Naive B cell (primary cell): ENCODE data around the gene ARID4A. TPM values are rescaled to one million over a fixed set of nuclear protein-coding genes. Genes with fewer than 3 reads are reported as not detected.
A peak's percentile ranks its signal among the peaks of the same experiment; 100 is the strongest.

Experiments used
- ATAC-seq, 2 donors: fragments of 150-1000 bp; cut with Tn5 transposase; 2 replicates each; pipeline ENCODE4 v1.10.0; 2021; ENCODE audit warnings: low read depth in 2 of 2, mild to moderate bottlenecking in 2 of 2, moderate library complexity in 2 of 2
- DNase-seq: peaks from one replicate; pipeline ENCODE4 v3.0.0; 2022
- H3K27ac Mint-ChIP-seq, 6 donors: one replicate each; pipeline ENCODE4 v1.8.0; 2020 to 2022; ENCODE audit warnings: mild to moderate bottlenecking in 6 of 6, mixed read lengths in 6 of 6, moderate library complexity in 5 of 6, inconsistent platforms in 2 of 6
- H3K27me3 Mint-ChIP-seq, 3 donors: one replicate each; pipeline ENCODE4 v1.8.0; 2021 to 2022; ENCODE audit warnings: mixed read lengths in 3 of 3, mild to moderate bottlenecking in 1 of 3
- H3K36me3 Mint-ChIP-seq, 2 donors: one replicate each; pipeline ENCODE4 v1.8.0; 2020 to 2022; ENCODE audit warnings: mixed read lengths in 2 of 2, inconsistent platforms in 1 of 2, mild to moderate bottlenecking in 1 of 2
- H3K4me1 Mint-ChIP-seq, 3 donors: one replicate each; pipeline ENCODE4 v1.8.0; 2020 to 2022; ENCODE audit warnings: mixed read lengths in 3 of 3, inconsistent platforms in 1 of 3, mild to moderate bottlenecking in 1 of 3, moderate library complexity in 1 of 3
- H3K4me3 Mint-ChIP-seq, 8 donors: one replicate each; pipeline ENCODE4 v1.8.0; 2020 to 2022; ENCODE audit warnings: mild to moderate bottlenecking in 8 of 8, mixed read lengths in 8 of 8, moderate library complexity in 8 of 8, inconsistent platforms in 2 of 8
- H3K9me3 Mint-ChIP-seq, 7 donors: one replicate each; pipeline ENCODE4 v1.8.0; 2020 to 2022; ENCODE audit warnings: mixed read lengths in 7 of 7, mild to moderate bottlenecking in 5 of 7, inconsistent platforms in 2 of 7, moderate library complexity in 1 of 7
- polyA plus RNA-seq, 6 donors: library from polyadenylated mRNA; unstranded; fragments of 300-500 nt; fragmentation: Illumina TruSeq; gene quantifications; one replicate each; pipeline ENCODE4 v1.2.3, GENCODE V29; 2021; ENCODE audit warnings: low read depth in 6 of 6

The ARID4A gene
- polyA plus RNA-seq, 6 donors from 2014 or later, result 24.1 to 52.4 (median 32.9) TPM

GRCh38 chr14:58281969-58282368, 16.4 kb upstream of the ARID4A start:
- DNase-seq (no peak), ATAC-seq (no peak)
- Mint-ChIP-seq H3K4me3 (peak overlapping the region in 2 of 8 donors; percentile 43 to 71), H3K27me3 (no peaks in the 10 kb centered on the region), H3K27ac (peak overlapping the region; percentile 84 to 98 (median 90)), H3K9me3 (no peaks in the 10 kb centered on the region), H3K36me3 (peaks cover 16 to 19% of the 10 kb centered on the region in 2 donors), H3K4me1 (peaks cover 33 to 38% (median 37%) of the 10 kb centered on the region in 3 donors)

- Mint-ChIP-seq H3K27me3 (no peaks in the 10 kb centered on the region), H3K27ac (peak overlapping the region in 4 of 6 donors; percentile 16 to 90 (median 44)), H3K9me3 (no peaks in the 10 kb centered on the region), H3K4me1 (peaks cover 33 to 44% (median 41%) of the 10 kb centered on the region in 3 donors), H3K4me3 (no peak overlapping the region), H3K36me3 (peaks cover 21 to 24% of the 10 kb centered on the region in 2 donors)
- DNase-seq (no peak), ATAC-seq (no peak)
Measured at GRCh38 chr14:58282925-58283593, 15.3 kb upstream of the ARID4A start.

GRCh38 chr14:58283730-58284129, 14.6 kb upstream of the ARID4A start:
- Mint-ChIP-seq H3K36me3 (peaks cover 24 to 26% of the 10 kb centered on the region in 2 donors), H3K4me3 (no peak overlapping the region), H3K4me1 (peaks cover 37 to 48% (median 47%) of the 10 kb centered on the region in 3 donors), H3K27ac (peak overlapping the region in 4 of 6 donors; percentile 16 to 90 (median 64)), H3K9me3 (no peaks in the 10 kb centered on the region), H3K27me3 (no peaks in the 10 kb centered on the region)
- DNase-seq (no peak), ATAC-seq (no peak)

GRCh38 chr14:58285132-58285531, 13.2 kb upstream of the ARID4A start:
- Mint-ChIP-seq H3K4me3 (no peak overlapping the region), H3K36me3 (peaks cover 24 to 39% of the 10 kb centered on the region in 2 donors)

GRCh38 chr14:58287607-58288042, 10.7 kb upstream of the ARID4A start:
- Mint-ChIP-seq H3K27me3 (no peaks in the 10 kb centered on the region), H3K4me1 (peaks cover 22 to 40% (median 37%) of the 10 kb centered on the region in 3 donors), H3K9me3 (no peaks in the 10 kb centered on the region), H3K36me3 (peaks cover 28 to 43% of the 10 kb centered on the region in 2 donors), H3K4me3 (no peak overlapping the region), H3K27ac (peak overlapping the region in 4 of 6 donors; percentile 9 to 63 (median 42))
- DNase-seq (no peak), ATAC-seq (no peak)

More at GRCh38 chr14:58285132-58285531, 13.2 kb upstream of the ARID4A start:
- Mint-ChIP-seq H3K27me3 (no peaks in the 10 kb centered on the region), H3K27ac (peak overlapping the region in 2 of 6 donors; percentile 24 to 89), H3K4me1 (peaks cover 37 to 49% (median 47%) of the 10 kb centered on the region in 3 donors), H3K9me3 (no peaks in the 10 kb centered on the region)
- ATAC-seq, result no peak
- DNase-seq, result no peak

GRCh38 chr14:58288106-58288792, 10.1 kb upstream of the ARID4A start:
- Mint-ChIP-seq H3K9me3 (no peaks in the 10 kb centered on the region), H3K27ac (peak overlapping the region in 4 of 6 donors; percentile 9 to 63 (median 44)), H3K27me3 (no peaks in the 10 kb centered on the region), H3K4me3 (no peak overlapping the region), H3K4me1 (peaks cover 27 to 41% (median 39%) of the 10 kb centered on the region in 3 donors), H3K36me3 (peaks cover 30 to 43% of the 10 kb centered on the region in 2 donors)
- no peak for DNase-seq
- ATAC-seq, result no peak

- Mint-ChIP-seq H3K36me3 (peaks cover 12 to 27% of the 10 kb centered on the region in 2 donors), H3K4me1 (peaks cover 32 to 51% (median 40%) of the 10 kb centered on the region in 3 donors), H3K4me3 (no peak overlapping the region), H3K27ac (no peak overlapping the region), H3K9me3 (no peaks in the 10 kb centered on the region), H3K27me3 (no peaks in the 10 kb centered on the region)
- ATAC-seq, result no peak
- no peak for DNase-seq
Measured at GRCh38 chr14:58291646-58292045, 6.7 kb upstream of the ARID4A start.

- Mint-ChIP-seq H3K27me3 (no peaks in the 10 kb centered on the region), H3K36me3 (peaks cover 12 to 27% of the 10 kb centered on the region in 2 donors), H3K4me3 (no peak overlapping the region), H3K27ac (no peak overlapping the region), H3K4me1 (peaks cover 36 to 51% (median 40%) of the 10 kb centered on the region in 3 donors), H3K9me3 (no peaks in the 10 kb centered on the region)
- DNase-seq (no peak), ATAC-seq (no peak)
Measured at GRCh38 chr14:58292187-58292586, 6.2 kb upstream of the ARID4A start.

GRCh38 chr14:58294201-58294600, 4.2 kb upstream of the ARID4A start:
- Mint-ChIP-seq H3K4me1 (peaks cover 24 to 44% (median 26%) of the 10 kb centered on the region in 3 donors), H3K9me3 (no peaks in the 10 kb centered on the region), H3K27me3 (no peaks in the 10 kb centered on the region), H3K27ac (no peak overlapping the region), H3K36me3 (peaks cover 6 to 13% of the 10 kb centered on the region in 2 donors), H3K4me3 (peak overlapping the region in 2 of 8 donors; percentile 3 to 41)
- DNase-seq, result no peak
- ATAC-seq, result no peak

GRCh38 chr14:58296726-58297125, 1.6 kb upstream of the ARID4A start:
- peak overlapping the region in 1 of 6 donors; percentile 44 for H3K27ac Mint-ChIP-seq
- peaks cover 20 to 52% (median 27%) of the 10 kb centered on the region in 3 donors for H3K4me1 Mint-ChIP-seq
- DNase-seq (no peak), ATAC-seq (no peak)
- no peaks in the 10 kb centered on the region for H3K9me3 Mint-ChIP-seq
- no peaks in the 10 kb centered on the region for H3K27me3 Mint-ChIP-seq
- H3K36me3 Mint-ChIP-seq, result peaks cover 0 to 6% of the 10 kb centered on the region in 2 donors
- no peak overlapping the region for H3K4me3 Mint-ChIP-seq

GRCh38 chr14:58297412-58297761, 968 bp upstream of the ARID4A start:
- Mint-ChIP-seq H3K4me1 (peaks cover 20 to 56% (median 27%) of the 10 kb centered on the region in 3 donors), H3K9me3 (no peaks in the 10 kb centered on the region), H3K36me3 (peaks cover 0 to 5% of the 10 kb centered on the region in 2 donors), H3K4me3 (no peak overlapping the region), H3K27ac (no peak overlapping the region), H3K27me3 (no peaks in the 10 kb centered on the region)
- no peak for ATAC-seq
- no peak for DNase-seq

- ATAC-seq (peak; percentile 78 to 79), DNase-seq (peak; percentile 99)
- Mint-ChIP-seq H3K36me3 (no peaks in the 10 kb centered on the region), H3K27ac (no peak overlapping the region), H3K9me3 (no peaks in the 10 kb centered on the region), H3K27me3 (no peaks in the 10 kb centered on the region), H3K4me1 (peaks cover 17 to 54% (median 21%) of the 10 kb centered on the region in 3 donors), H3K4me3 (no peak overlapping the region)
Measured at GRCh38 chr14:58297762-58298476, 436 bp upstream of the ARID4A start.
